ENCODE results near the gene CERT1. TPM values are rescaled to one million over a fixed set of nuclear protein-coding genes. Genes with fewer than 3 reads are reported as not detected.

The CERT1 gene
- total and polyA plus RNA-seq, 4 donors, result 16.1 to 86.2 (median 46.1) TPM

GRCh38 chr5:75362474-75362975, 148.9 kb downstream of the CERT1 start:
- Histone ChIP-seq H3K4me1 (ENCODE audit: control insufficient read depth in 5 of 5, insufficient read depth in 5 of 5, low read length in 5 of 5) (peaks cover 0 to 9% (median 2%) of the 10 kb centered on the region in 5 donors), H3K9me3 (ENCODE audit: control insufficient read depth in 4 of 4, insufficient read depth in 3 of 4, low read length in 3 of 4) (no peaks in the 10 kb centered on the region), H3K27ac (ENCODE audit: low read depth in 1 of 2, low read length in 1 of 2) (no peak overlapping the region), H3K36me3 (ENCODE audit: control insufficient read depth in 4 of 4, insufficient read depth in 4 of 4, low read length in 4 of 4) (peaks cover 11 to 23% (median 15%) of the 10 kb centered on the region in 4 donors), H3K9ac (ENCODE audit: insufficient read depth in 1 of 2, low read length in 2 of 2) (no peak overlapping the region), H3K27me3 (ENCODE audit: control insufficient read depth in 3 of 3, insufficient read depth in 3 of 3, low read length in 2 of 3) (no peaks in the 10 kb centered on the region), H3K4me3 (no peak overlapping the region)
- DNase-seq, result no peak
- no peak for ATAC-seq (ENCODE audit: insufficient read depth, low FRiP score)
- 95 to 97% methylated on average over 4 of the region's 4 CpGs for WGBS, 2 donors
- TF ChIP-seq CTCF (IDR thresholded peaks at IDR 0.05; ENCODE audit: control extremely low read depth, extremely low read depth), result no peak

GRCh38 chr5:75361310-75361709, 150.1 kb downstream of the CERT1 start:
- Histone ChIP-seq H3K27me3 (ENCODE audit: control insufficient read depth in 3 of 3, insufficient read depth in 3 of 3, low read length in 2 of 3) (no peaks in the 10 kb centered on the region), H3K36me3 (ENCODE audit: control insufficient read depth in 4 of 4, insufficient read depth in 4 of 4, low read length in 4 of 4) (peaks cover 16 to 35% (median 24%) of the 10 kb centered on the region in 4 donors), H3K4me3 (no peak overlapping the region), H3K9ac (ENCODE audit: insufficient read depth in 1 of 2, low read length in 2 of 2) (peak overlapping the region in 1 of 2 donors; percentile 19), H3K9me3 (ENCODE audit: control insufficient read depth in 4 of 4, insufficient read depth in 3 of 4, low read length in 3 of 4) (peaks cover 0 to 1% (median 0%) of the 10 kb centered on the region in 4 donors), H3K27ac (ENCODE audit: low read depth in 1 of 2, low read length in 1 of 2) (no peak overlapping the region), H3K4me1 (ENCODE audit: control insufficient read depth in 5 of 5, insufficient read depth in 5 of 5, low read length in 5 of 5) (peaks cover 0 to 9% (median 2%) of the 10 kb centered on the region in 5 donors)
- no peak for TF ChIP-seq CTCF (IDR thresholded peaks at IDR 0.05; ENCODE audit: control extremely low read depth, extremely low read depth)
- ATAC-seq (ENCODE audit: insufficient read depth, low FRiP score) (no peak), DNase-seq (peak in 2 of 3 donors; percentile 41 to 57)
- WGBS, 2 donors, result 69 to 82% methylated on average over 4 of the region's 4 CpGs

GRCh38 chr5:75358117-75358516, 153.3 kb downstream of the CERT1 start:
- TF ChIP-seq CTCF (IDR thresholded peaks at IDR 0.05; ENCODE audit: control extremely low read depth, extremely low read depth), result no peak
- Histone ChIP-seq H3K27me3 (ENCODE audit: control insufficient read depth in 3 of 3, insufficient read depth in 3 of 3, low read length in 2 of 3) (no peaks in the 10 kb centered on the region), H3K27ac (ENCODE audit: low read depth in 1 of 2, low read length in 1 of 2) (no peak overlapping the region), H3K9me3 (ENCODE audit: control insufficient read depth in 4 of 4, insufficient read depth in 3 of 4, low read length in 3 of 4) (peaks cover 0 to 1% (median 0%) of the 10 kb centered on the region in 4 donors), H3K4me3 (no peak overlapping the region), H3K9ac (ENCODE audit: insufficient read depth in 1 of 2, low read length in 2 of 2) (no peak overlapping the region), H3K36me3 (ENCODE audit: control insufficient read depth in 4 of 4, insufficient read depth in 4 of 4, low read length in 4 of 4) (peaks cover 21 to 44% (median 32%) of the 10 kb centered on the region in 4 donors), H3K4me1 (ENCODE audit: control insufficient read depth in 5 of 5, insufficient read depth in 5 of 5, low read length in 5 of 5) (peaks cover 0 to 9% (median 0%) of the 10 kb centered on the region in 5 donors)
- ATAC-seq (ENCODE audit: insufficient read depth, low FRiP score) (no peak), DNase-seq (no peak)
- WGBS, 2 donors, result 86 to 92% methylated on average over 3 of the region's 3 CpGs

- Histone ChIP-seq H3K4me3 (no peak overlapping the region), H3K27me3 (ENCODE audit: control insufficient read depth in 3 of 3, insufficient read depth in 3 of 3, low read length in 2 of 3) (no peaks in the 10 kb centered on the region), H3K9ac (ENCODE audit: insufficient read depth in 1 of 2, low read length in 2 of 2) (no peak overlapping the region), H3K9me3 (ENCODE audit: control insufficient read depth in 4 of 4, insufficient read depth in 3 of 4, low read length in 3 of 4) (peaks cover 0 to 1% (median 0%) of the 10 kb centered on the region in 4 donors), H3K27ac (ENCODE audit: low read depth in 1 of 2, low read length in 1 of 2) (no peak overlapping the region), H3K4me1 (ENCODE audit: control insufficient read depth in 5 of 5, insufficient read depth in 5 of 5, low read length in 5 of 5) (peaks cover 0 to 9% (median 0%) of the 10 kb centered on the region in 5 donors), H3K36me3 (ENCODE audit: control insufficient read depth in 4 of 4, insufficient read depth in 4 of 4, low read length in 4 of 4) (peaks cover 25 to 46% (median 38%) of the 10 kb centered on the region in 4 donors)
- no peak for TF ChIP-seq CTCF (IDR thresholded peaks at IDR 0.05; ENCODE audit: control extremely low read depth, extremely low read depth)
- 96 to 97% methylated on average over 7 of the region's 7 CpGs for WGBS, 2 donors
- ATAC-seq (ENCODE audit: insufficient read depth, low FRiP score) (no peak), DNase-seq (no peak)
Measured at GRCh38 chr5:75356719-75357118, 154.7 kb downstream of the CERT1 start.
